MM.1S (cell line): Measurements from ENCODE around the gene SMOC2.

ENCODE experiments used
- DNase-seq: peaks from one replicate; pipeline ENCODE4 v3.0.0-alpha.2; 2015
- H2AFZ ChIP-seq: fragments of 300-600 bp; sonication (generic); 2 replicates; pipeline ENCODE4 v1.6.0; 2016; ENCODE audit warnings: antibody characterized with exemption, low read length
- H3F3A ChIP-seq: fragments of 300-600 bp; sonication (generic); 2 replicates; pipeline ENCODE4 v1.6.1; 2016; ENCODE audit warnings: mild to moderate bottlenecking, antibody characterized with exemption, low read length, moderate library complexity, mixed read lengths; ENCODE audit not compliant: insufficient read depth
- H3K27ac ChIP-seq: fragments of 300-600 bp; sonication (generic); 2 replicates; pipeline ENCODE4 v1.5.1; 2016; ENCODE audit warnings: mild to moderate bottlenecking, low read length
- H3K27me3 ChIP-seq: fragments of 300-600 bp; sonication (generic); replicated peaks from 2 replicates; pipeline ENCODE4 v1.6.0; 2016; ENCODE audit warnings: low read length; ENCODE audit not compliant: insufficient read depth
- H3K36me3 ChIP-seq: fragments of 300-600 bp; sonication (generic); replicated peaks from 2 replicates; pipeline ENCODE4 v1.6.1; 2016; ENCODE audit warnings: mild to moderate bottlenecking, low read length, mixed read lengths; ENCODE audit not compliant: insufficient read depth
- H3K4me1 ChIP-seq: fragments of 300-600 bp; sonication (generic); 2 replicates; pipeline ENCODE4 v1.6.1; 2016; ENCODE audit warnings: low read length, mixed read lengths
- H3K4me2 ChIP-seq: fragments of 300-600 bp; sonication (generic); 2 replicates; pipeline ENCODE4 v1.6.0; 2016; ENCODE audit warnings: low read depth, low read length
- H3K4me3 ChIP-seq: fragments of 300-600 bp; sonication (generic); 2 replicates; pipeline ENCODE4 v1.5.1; 2016; ENCODE audit warnings: low read length, mixed read lengths
- H3K79me2 ChIP-seq: fragments of 300-600 bp; sonication (generic); 2 replicates; pipeline ENCODE4 v1.6.1; 2016; ENCODE audit warnings: mixed run types, low read length, mixed read lengths
- H3K9ac ChIP-seq: fragments of 300-600 bp; sonication (generic); 2 replicates; pipeline ENCODE4 v1.6.1; 2016; ENCODE audit warnings: low read length, mixed read lengths
- H3K9me2 ChIP-seq: fragments of 300-600 bp; sonication (generic); replicated peaks from 2 replicates; pipeline ENCODE4 v1.6.1; 2016; ENCODE audit warnings: mild to moderate bottlenecking, low read length, mixed read lengths; ENCODE audit not compliant: insufficient read depth
- H3K9me3 ChIP-seq: fragments of 300-600 bp; sonication (generic); replicated peaks from 2 replicates; pipeline ENCODE4 v1.6.1; 2016; ENCODE audit warnings: mild to moderate bottlenecking, low read length, mixed read lengths; ENCODE audit not compliant: insufficient read depth
- H4K20me1 ChIP-seq: fragments of 300-600 bp; sonication (generic); 2 replicates; pipeline ENCODE4 v1.6.1; 2016; ENCODE audit warnings: mild to moderate bottlenecking, low read length, moderate library complexity, mixed read lengths; ENCODE audit not compliant: insufficient read depth
- CTCF ChIP-seq: fragments of 300-600 bp; sonication (generic); IDR thresholded peaks from 2 replicates; pipeline ENCODE4 v1.5.1; 2016; ENCODE audit warnings: antibody characterized with exemption, low read length, mixed read lengths
- EZH2 ChIP-seq: fragments of 300-600 bp; sonication (generic); optimal IDR thresholded peaks from 2 replicates; pipeline ENCODE3; 2017; ENCODE audit warnings: low read depth, mild to moderate bottlenecking, antibody characterized with exemption, low read length, mixed read lengths
- EZH2phosphoT487 ChIP-seq: fragments of 300-600 bp; sonication (generic); IDR thresholded peaks from 2 replicates; pipeline ENCODE4 v1.6.1; 2018; ENCODE audit warnings: antibody characterized with exemption, low read length

The SMOC2 gene

DNA sequence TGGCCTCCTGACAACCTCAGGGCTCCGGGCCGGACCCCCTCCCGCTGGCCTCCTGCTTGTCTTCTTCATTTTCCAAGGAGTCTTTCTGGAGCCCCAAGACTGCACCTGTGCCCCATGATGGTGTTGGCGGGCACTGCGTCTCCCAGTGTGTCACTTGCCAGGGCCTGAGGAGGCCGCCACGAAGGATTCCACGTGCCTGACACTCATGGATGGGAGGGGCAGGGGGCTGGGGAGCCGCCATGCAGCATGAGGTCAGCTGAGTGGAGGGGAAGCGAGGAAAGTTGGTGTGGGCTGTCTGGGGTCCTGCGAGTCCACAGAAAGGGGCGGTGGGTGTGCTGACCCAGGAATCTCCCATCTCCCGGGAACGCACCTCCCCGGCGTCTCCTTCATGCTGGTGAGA lies 165.7 kb downstream of the SMOC2 start:
- no peaks in the 10 kb centered on the region for H3K79me2 ChIP-seq
- H3K4me2 ChIP-seq = no peak overlapping the region
- no peak overlapping the region for H2AFZ ChIP-seq
- H3K27ac ChIP-seq = no peak overlapping the region; the same call in 1 of the 2 replicates
- 0 out of 2 replicates have a peak, but pooled peaks cover 4% of the 10 kb centered on the region for H3K4me1 ChIP-seq
- no peaks in the 10 kb centered on the region for H3K9me2 ChIP-seq
- H3K27me3 ChIP-seq = no peaks in the 10 kb centered on the region
- H3K4me3 ChIP-seq = no peak overlapping the region
- H3K36me3 ChIP-seq = no peaks in the 10 kb centered on the region
- H3K9me3 ChIP-seq = no peaks in the 10 kb centered on the region
- no peaks in the 10 kb centered on the region for H3F3A ChIP-seq
- no peak for DNase-seq
- H3K9ac ChIP-seq = no peak overlapping the region
- H4K20me1 ChIP-seq = no peaks in the 10 kb centered on the region
- no peak for TF ChIP-seq EZH2
- TF ChIP-seq CTCF = no peak
- TF ChIP-seq EZH2phosphoT487 = no peak

GRCh38 chr6:168607272-168608112 lies 166.5 kb downstream of the SMOC2 start:
- H3K79me2 ChIP-seq = no peaks in the 10 kb centered on the region

DNA sequence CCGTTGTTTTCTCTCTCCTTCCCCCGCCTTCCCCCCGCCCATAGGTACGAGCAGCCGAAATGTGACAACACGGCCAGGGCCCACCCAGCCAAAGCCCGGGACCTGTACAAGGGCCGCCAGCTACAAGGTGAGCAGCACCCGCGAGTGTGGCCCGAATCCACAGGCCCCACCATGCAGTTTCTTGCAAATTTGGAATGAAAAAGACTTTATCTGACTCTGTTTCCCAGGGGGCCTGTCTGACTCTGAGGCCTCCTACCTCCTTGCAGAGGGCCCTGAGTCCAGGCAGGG lies 167.1 kb downstream of the SMOC2 start:
- DNase-seq = no peak
- no peaks in the 10 kb centered on the region for H3K27me3 ChIP-seq
- H3K4me2 ChIP-seq = no peak overlapping the region
- no peaks in the 10 kb centered on the region for H3K9me3 ChIP-seq
- H3K36me3 ChIP-seq = no peaks in the 10 kb centered on the region
- no peak overlapping the region for H3K4me3 ChIP-seq
- H3K27ac ChIP-seq = no peak overlapping the region
- no peaks in the 10 kb centered on the region for H3K79me2 ChIP-seq
- H2AFZ ChIP-seq = no peak overlapping the region
- no peaks in the 10 kb centered on the region for H3F3A ChIP-seq
- no peak overlapping the region for H3K9ac ChIP-seq
- no peaks in the 10 kb centered on the region for H3K9me2 ChIP-seq
- no peaks in the 10 kb centered on the region for H4K20me1 ChIP-seq
- 0 out of 2 replicates have a peak, but pooled peaks cover 4% of the 10 kb centered on the region for H3K4me1 ChIP-seq
- no peak for TF ChIP-seq EZH2
- no peak for TF ChIP-seq EZH2phosphoT487
- no peak for TF ChIP-seq CTCF

More at GRCh38 chr6:168607272-168608112, 166.5 kb downstream of the SMOC2 start:
- no peaks in the 10 kb centered on the region for H3K36me3 ChIP-seq
- no peak overlapping the region for H3K27ac ChIP-seq
- H3K27me3 ChIP-seq = no peaks in the 10 kb centered on the region
- no peak overlapping the region for H2AFZ ChIP-seq
- no peak overlapping the region for H3K4me2 ChIP-seq
- H4K20me1 ChIP-seq = no peaks in the 10 kb centered on the region
- 0 out of 2 replicates have a peak, but pooled peaks cover 4% of the 10 kb centered on the region for H3K4me1 ChIP-seq
- H3K9me3 ChIP-seq = no peaks in the 10 kb centered on the region
- no peak for DNase-seq
- H3F3A ChIP-seq = no peaks in the 10 kb centered on the region
- no peak overlapping the region for H3K4me3 ChIP-seq
- H3K9ac ChIP-seq = no peak overlapping the region
- no peak for TF ChIP-seq CTCF
- no peak for TF ChIP-seq EZH2
- TF ChIP-seq EZH2phosphoT487 = no peak
- H3K9me2 ChIP-seq = no peaks in the 10 kb centered on the region
